GM10248 (cell line): ENCODE measurements around the gene ADAMTSL1.

Source experiments
- CTCF ChIA-PET: fragments of 300-600 bp; sonication (Branson Sonifier 250); formaldehyde crosslinking; extraction: SDS; loops from one replicate; lab custom pipeline; 2021; ENCODE audit warnings: antibody characterized with exemption; lab: Yijun Ruan, JAX
- POLR2A ChIA-PET: fragments of 350-650 bp; sonication (Branson Sonifier 250); formaldehyde crosslinking; extraction: SDS; loops from one replicate; lab custom pipeline; 2020; ENCODE audit warnings: antibody characterized with exemption; lab: Yijun Ruan, JAX
- DNase-seq: peaks from one replicate; pipeline ENCODE4 v3.0.0; 2012; ENCODE audit errors: extremely low spot score
- CTCF ChIP-seq: IDR thresholded peaks from 2 replicates; pipeline ENCODE4 v1.5.1; 2012; ENCODE audit warnings: mild to moderate bottlenecking, low read depth; ENCODE audit errors: extremely low read depth, missing control alignments, control extremely low read depth

The ADAMTSL1 gene

GRCh38 chr9:18722882-18723281 lies 248.9 kb downstream of the ADAMTSL1 start:
- no peak for DNase-seq
- no peak for TF ChIP-seq CTCF
- CTCF ChIA-PET: no interaction called here
- POLR2A ChIA-PET: no interaction called here

GRCh38 chr9:18723366-18723765 lies 249.4 kb downstream of the ADAMTSL1 start:
- TF ChIP-seq CTCF: no peak
- ChIA-PET CTCF (no interaction called here), POLR2A (no interaction called here)
- DNase-seq: no peak

GRCh38 chr9:18726546-18726945 lies 252.6 kb downstream of the ADAMTSL1 start:
- ChIA-PET POLR2A (no interaction called here), CTCF (interaction anchor here (1.2 to 1.4 kb wide), 3 partner anchors 9 to 32 kb away, joined by 3 to 4 read pairs (median 4); no protein-coding TSS in a partner anchor)
- TF ChIP-seq CTCF: no peak

GRCh38 chr9:18727904-18728303 lies 254.0 kb downstream of the ADAMTSL1 start:
- DNase-seq: no peak
- no peak for TF ChIP-seq CTCF
- ChIA-PET POLR2A (no interaction called here), CTCF (interaction anchor here (1.3 to 1.4 kb wide), 2 partner anchors 10 to 11 kb away, joined by 3 to 4 read pairs; no protein-coding TSS in a partner anchor)

More at GRCh38 chr9:18726546-18726945, 252.6 kb downstream of the ADAMTSL1 start:
- no peak for DNase-seq

GRCh38 chr9:18728642-18729041 lies 254.7 kb downstream of the ADAMTSL1 start:
- no peak for DNase-seq
- POLR2A ChIA-PET: no interaction called here
- CTCF ChIA-PET: interaction anchor here (2.0 kb wide), 1 partner anchor 9 kb away, joined by 5 read pairs; no protein-coding TSS in a partner anchor
- no peak for TF ChIP-seq CTCF

GRCh38 chr9:18730241-18730640 lies 256.3 kb downstream of the ADAMTSL1 start:
- CTCF ChIA-PET: interaction anchor here (0.8 to 2.0 kb wide), 3 partner anchors 11 to 47 kb away, joined by 3 to 5 read pairs (median 3); no protein-coding TSS in a partner anchor
- POLR2A ChIA-PET: no interaction called here
- DNase-seq: no peak
- no peak for TF ChIP-seq CTCF
